ENCODE data around the gene NDUFB3. TPM values are rescaled to one million over a fixed set of nuclear protein-coding genes. Genes with fewer than 3 reads are reported as not detected.
"Not testable (repeated sequence)": the region's sequence is repeated elsewhere in the genome, so short reads cannot be mapped to it uniquely, and the experiment has no call there.

Gene NDUFB3
- 126 and 240 TPM in 2 replicates for total RNA-seq (2014; rRNA removed; shearing (Covaris generic); ENCODE audit: low replicate concordance)

- DNase-seq: peak; percentile 83
- no peaks in the 10 kb centered on the region for H3K9me3 ChIP-seq
Measured at GRCh38 chr2:201071479-201072200, at the start of gene NDUFB3, which contains the start of gene HYCC2. TSS of gene NDUFB3 (plus strand) at chr2:201072001. CDS start at chr2:201078883, 6,882 bp downstream. TSS of gene HYCC2 (minus strand) at chr2:201071671. CDS start at chr2:201024009, 47,662 bp downstream.

DNA sequence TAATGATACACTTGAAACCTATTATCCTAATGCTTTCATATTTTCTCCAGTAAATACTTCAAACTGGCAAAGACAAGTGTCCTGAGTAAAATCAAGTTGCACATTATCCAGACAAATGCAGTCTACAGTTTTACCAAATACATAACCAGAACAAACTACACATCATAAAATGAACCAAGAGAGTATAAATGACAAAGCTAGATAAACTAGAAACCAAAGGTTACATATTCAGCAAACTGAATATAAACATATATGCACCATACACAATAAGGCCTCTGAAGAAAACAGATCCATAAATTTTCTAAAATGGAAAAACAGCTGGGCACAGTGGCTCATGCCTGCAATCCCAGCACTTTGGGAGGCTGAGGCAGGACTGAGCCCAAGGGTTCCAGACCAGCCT is 47.3 kb upstream of the NDUFB3 start:
- no peak for DNase-seq
- no peak overlapping the region for H3K4me3 ChIP-seq
- peaks cover 7% of the 10 kb centered on the region; the same call in 1 of the 2 replicates for H3K9me3 ChIP-seq
- H3K27me3 ChIP-seq: no peaks in the 10 kb centered on the region
- no peaks in the 10 kb centered on the region; the same call in none of the 2 replicates for H3K36me3 ChIP-seq

More at GRCh38 chr2:201071479-201072200, at the start of gene NDUFB3, which contains the start of gene HYCC2:
- Histone ChIP-seq H3K4me3 (peak within 1 kb of the TSS; percentile 71), H3K36me3 (no peaks in the 10 kb centered on the region; the same call in 1 of the 2 replicates), H3K27me3 (no peaks in the 10 kb centered on the region)

DNA sequence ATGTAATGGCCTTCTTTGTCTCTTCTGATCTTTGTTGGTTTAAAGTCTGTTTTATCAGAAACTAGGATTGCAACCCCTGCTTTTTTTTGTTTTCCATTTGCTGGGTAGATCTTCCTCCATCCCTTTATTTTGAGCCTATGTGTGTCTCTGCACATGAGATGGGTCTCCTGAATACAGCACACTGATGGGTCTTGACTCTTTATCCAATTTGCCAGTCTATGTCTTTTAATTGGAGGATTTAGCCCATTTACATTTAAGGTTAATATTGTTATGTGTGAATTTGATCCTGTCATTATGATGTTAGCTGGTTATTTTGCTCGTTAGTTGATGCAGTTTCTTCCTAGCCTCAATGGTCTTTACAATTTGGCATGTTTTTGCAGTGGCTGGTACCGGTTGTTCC is 37.4 kb upstream of the NDUFB3 start:
- not testable (repeated sequence) for H3K27me3 ChIP-seq, H3K9me3 ChIP-seq, H3K4me3 ChIP-seq, DNase-seq, H3K36me3 ChIP-seq

- DNase-seq, H3K27me3 ChIP-seq, H3K9me3 ChIP-seq, H3K4me3 ChIP-seq, H3K36me3 ChIP-seq: not testable (repeated sequence)
Measured at GRCh38 chr2:201038361-201038760, 33.4 kb upstream of the NDUFB3 start.

GRCh38 chr2:201038855-201039254 is 32.9 kb upstream of the NDUFB3 start:
- no peak for DNase-seq
- Histone ChIP-seq H3K4me3 (no peak overlapping the region), H3K27me3 (no peaks in the 10 kb centered on the region), H3K9me3 (peaks cover 7% of the 10 kb centered on the region; the same call in 1 of the 2 replicates), H3K36me3 (no peaks in the 10 kb centered on the region; the same call in 1 of the 2 replicates)

GRCh38 chr2:201040867-201041628 is 30.8 kb upstream of the NDUFB3 start:
- DNase-seq: no peak
- peaks cover 6% of the 10 kb centered on the region for H3K36me3 ChIP-seq
- no peak overlapping the region for H3K4me3 ChIP-seq
- H3K27me3 ChIP-seq: no peaks in the 10 kb centered on the region
- H3K9me3 ChIP-seq: peaks cover under 1% of the 10 kb centered on the region; the same call in 1 of the 2 replicates

DNA sequence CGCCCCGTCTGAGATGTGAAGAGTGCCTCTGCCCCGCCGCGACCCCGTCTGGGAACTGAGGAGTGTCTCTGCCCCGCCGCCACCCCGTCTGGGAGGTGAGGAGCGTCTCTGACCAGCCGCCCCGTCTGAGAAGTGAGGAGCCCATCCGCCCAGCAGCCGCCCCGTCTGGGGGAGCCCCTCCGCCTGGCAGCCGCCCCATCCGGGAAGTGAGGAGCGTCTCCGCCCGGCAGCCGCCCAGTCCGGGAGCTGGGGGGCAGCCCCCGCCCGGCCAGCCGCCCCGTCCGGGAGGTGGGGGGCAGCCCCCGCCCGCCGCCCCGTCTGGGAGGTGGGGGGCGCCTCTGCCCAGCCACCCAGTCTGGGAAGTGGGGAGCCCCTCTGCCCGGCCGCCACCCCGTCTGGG is 29.4 kb upstream of the NDUFB3 start:
- not testable (repeated sequence) for H3K36me3 ChIP-seq, H3K4me3 ChIP-seq, DNase-seq, H3K9me3 ChIP-seq, H3K27me3 ChIP-seq

- not testable (repeated sequence) for H3K4me3 ChIP-seq, H3K27me3 ChIP-seq, H3K9me3 ChIP-seq, DNase-seq, H3K36me3 ChIP-seq
Measured at GRCh38 chr2:201043050-201043449, 28.8 kb upstream of the NDUFB3 start.

GRCh38 chr2:201046881-201047280 is 24.9 kb upstream of the NDUFB3 start:
- DNase-seq: no peak
- Histone ChIP-seq H3K36me3 (peaks cover 8% of the 10 kb centered on the region), H3K4me3 (no peak overlapping the region), H3K27me3 (no peaks in the 10 kb centered on the region), H3K9me3 (peaks cover 3% of the 10 kb centered on the region; the same call in 1 of the 2 replicates)

DNA sequence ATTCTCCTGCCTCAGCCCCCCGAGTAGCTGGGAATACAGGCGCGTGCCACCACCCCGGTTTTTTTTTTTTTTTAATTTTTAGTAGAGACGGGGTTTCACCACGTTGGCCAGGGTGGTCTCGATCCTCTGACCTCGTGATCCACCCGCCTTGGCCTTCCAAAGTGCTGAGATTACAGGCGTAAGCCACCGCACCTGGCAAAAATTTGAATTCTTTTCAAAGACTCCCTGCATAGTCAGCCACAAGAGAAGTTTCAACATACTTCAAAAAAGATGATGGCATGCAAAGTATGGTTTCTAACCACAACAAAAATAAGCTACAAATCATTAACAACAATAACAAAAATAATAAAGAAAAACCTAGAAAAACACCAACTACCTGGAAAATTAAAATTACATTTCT is 22.3 kb upstream of the NDUFB3 start:
- peaks cover 7% of the 10 kb centered on the region for H3K36me3 ChIP-seq
- H3K9me3 ChIP-seq: peaks cover 3% of the 10 kb centered on the region; the same call in 1 of the 2 replicates
- no peak for DNase-seq
- no peaks in the 10 kb centered on the region for H3K27me3 ChIP-seq
- no peak overlapping the region for H3K4me3 ChIP-seq

GRCh38 chr2:201057087-201057521 is 14.7 kb upstream of the NDUFB3 start:
- no peak for DNase-seq
- Histone ChIP-seq H3K9me3 (no peaks in the 10 kb centered on the region), H3K27me3 (no peaks in the 10 kb centered on the region), H3K4me3 (no peak overlapping the region), H3K36me3 (peaks cover 3% of the 10 kb centered on the region)

DNA sequence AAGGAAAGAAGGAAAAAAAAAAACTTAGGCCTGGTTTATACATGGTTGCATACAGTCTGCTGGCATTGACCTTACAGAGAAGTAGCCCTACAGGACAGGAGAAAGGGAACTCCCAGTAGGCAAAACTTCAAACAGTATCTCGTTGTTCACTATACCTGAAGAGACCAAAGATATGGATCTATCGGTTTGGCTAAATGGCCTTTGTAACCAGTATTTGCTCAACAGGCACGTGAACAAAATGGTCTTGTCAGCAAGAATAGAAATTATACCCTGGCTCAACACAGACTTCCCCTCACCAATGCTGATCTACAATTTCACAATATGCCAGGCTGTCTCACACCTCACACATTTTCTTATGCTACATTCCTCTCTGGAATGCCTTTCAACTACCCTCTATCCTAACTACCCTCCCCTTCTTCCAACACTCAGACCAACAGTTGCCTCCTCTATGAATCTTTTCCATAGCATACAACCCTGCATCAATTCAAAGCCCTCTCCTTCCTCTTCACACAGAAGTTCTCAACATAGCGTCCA is 14.0 kb upstream of the NDUFB3 start:
- H3K36me3 ChIP-seq: peaks cover 3% of the 10 kb centered on the region
- no peak overlapping the region for H3K4me3 ChIP-seq
- H3K27me3 ChIP-seq: no peaks in the 10 kb centered on the region
- DNase-seq: no peak
- H3K9me3 ChIP-seq: no peaks in the 10 kb centered on the region

DNA sequence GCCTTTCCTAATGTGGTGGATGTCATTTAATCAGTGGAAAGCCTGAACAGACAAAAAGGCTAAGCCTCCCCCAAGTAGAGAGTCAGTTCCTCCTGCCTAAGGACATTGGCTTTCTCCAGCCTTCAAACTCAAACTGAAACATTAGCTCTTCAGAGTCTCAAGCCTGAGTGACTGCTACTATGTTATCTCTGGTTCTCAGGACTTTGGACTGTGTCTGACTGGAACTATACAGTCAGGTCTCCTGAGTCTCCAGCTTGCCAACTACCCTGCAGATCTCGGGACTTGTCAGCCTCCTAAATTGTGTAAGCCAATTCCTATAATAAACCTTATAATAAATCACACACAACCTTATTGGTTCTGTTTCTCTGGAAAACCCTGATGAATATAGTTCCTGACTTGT is 12.9 kb upstream of the NDUFB3 start:
- H3K27me3 ChIP-seq: no peaks in the 10 kb centered on the region
- no peak overlapping the region for H3K4me3 ChIP-seq
- DNase-seq: no peak
- H3K9me3 ChIP-seq: no peaks in the 10 kb centered on the region
- H3K36me3 ChIP-seq: peaks cover 3% of the 10 kb centered on the region

DNA sequence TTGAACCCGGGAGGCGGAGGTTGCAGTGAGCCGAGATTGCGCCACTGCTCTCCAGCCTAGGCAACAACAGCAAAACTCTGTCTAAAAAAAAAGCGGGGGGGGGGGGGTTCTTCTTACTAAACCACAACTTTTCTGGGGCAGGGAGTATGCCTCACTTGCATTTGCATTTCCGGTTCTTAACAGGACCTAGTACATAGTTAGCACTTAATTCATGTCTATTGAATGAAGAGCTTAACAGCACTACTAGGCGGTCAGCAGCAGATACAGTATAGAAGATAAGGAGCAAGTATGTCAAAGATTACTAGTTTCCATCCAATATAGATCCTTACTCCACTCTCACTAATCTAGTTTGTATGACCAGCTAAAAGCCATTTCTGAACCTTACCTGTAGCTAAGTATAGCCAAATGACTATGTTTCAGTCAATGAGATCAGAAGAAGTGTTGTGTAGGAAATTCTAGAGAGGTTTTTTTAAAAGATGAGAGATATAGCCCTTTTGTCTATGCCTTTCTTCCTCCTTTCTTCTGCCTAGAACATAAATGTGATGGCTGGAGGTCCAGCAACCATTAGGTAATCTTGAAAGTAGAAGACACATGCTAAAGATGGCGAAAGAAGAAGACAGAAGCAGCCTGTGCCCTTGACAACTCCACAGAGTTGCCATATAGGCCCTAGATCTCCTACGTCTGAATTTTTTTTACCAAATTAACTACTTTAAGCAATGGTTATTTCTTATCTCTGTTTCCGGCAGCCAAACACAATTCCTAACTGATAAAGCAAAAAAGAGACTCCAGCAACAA is 11.6 kb upstream of the NDUFB3 start:
- no peak for DNase-seq
- H3K9me3 ChIP-seq: no peaks in the 10 kb centered on the region
- H3K27me3 ChIP-seq: no peaks in the 10 kb centered on the region
- no peak overlapping the region for H3K4me3 ChIP-seq
- H3K36me3 ChIP-seq: peaks cover 3% of the 10 kb centered on the region; the same call in 1 of the 2 replicates

DNA sequence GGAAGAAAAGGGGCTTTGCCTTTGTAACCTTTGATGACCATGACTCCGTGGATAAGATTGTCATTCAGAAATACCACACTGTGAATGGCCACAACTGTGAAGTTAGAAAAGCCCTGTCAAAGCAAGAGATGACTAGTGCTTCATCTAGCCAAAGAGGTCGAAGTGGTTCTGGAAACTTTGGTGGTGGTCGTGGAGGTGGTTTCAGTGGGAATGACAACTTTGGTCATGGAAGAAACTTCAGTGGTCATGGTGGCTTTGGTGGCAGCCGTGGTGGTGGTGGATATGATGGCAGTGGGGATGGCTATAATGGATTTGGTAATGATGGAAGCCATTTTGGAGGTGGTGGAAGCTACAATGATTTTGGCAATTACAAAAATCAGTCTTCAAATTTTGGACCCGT is 8.3 kb upstream of the NDUFB3 start:
- H3K9me3 ChIP-seq, H3K4me3 ChIP-seq, H3K36me3 ChIP-seq, H3K27me3 ChIP-seq, DNase-seq: not testable (repeated sequence)

GRCh38 chr2:201064797-201065329 is 6.9 kb upstream of the NDUFB3 start:
- no peak overlapping the region for H3K4me3 ChIP-seq
- no peaks in the 10 kb centered on the region for H3K27me3 ChIP-seq
- no peaks in the 10 kb centered on the region for H3K9me3 ChIP-seq
- H3K36me3 ChIP-seq: peaks cover 3% of the 10 kb centered on the region; the same call in 1 of the 2 replicates
- DNase-seq: no peak

Data from MG63 (cell line).